Thyroid gland (tissue), 4 donors: ENCODE results near the gene ZNF100. TPM values are rescaled to one million over a fixed set of nuclear protein-coding genes. Genes with fewer than 3 reads are reported as not detected.
"Not testable (repeated sequence)": the region's sequence is repeated elsewhere in the genome, so short reads cannot be mapped to it uniquely, and the experiment has no call there.

Experiments
- DNase-seq, 2 donors: peaks; one replicate each; pipeline ENCODE4 v3.0.0-alpha.2; 2019
- H3K27ac ChIP-seq, 3 donors: fragments of 200-600 bp; sonication (generic); 1 replicate in 2 of 3; 2 replicates in 1 of 3; pipeline ENCODE4 v1.5.1; 2016 to 2019; ENCODE audit warnings: mild to moderate bottlenecking in 1 of 3, moderate library complexity in 1 of 3
- H3K27me3 ChIP-seq: fragments of 200-600 bp; sonication (generic); one replicate; pipeline ENCODE4 v1.5.1; 2019
- H3K36me3 ChIP-seq, 2 donors: fragments of 200-600 bp; sonication (generic); one replicate each; pipeline ENCODE4 v1.5.1; 2016 to 2019
- H3K4me1 ChIP-seq, 2 donors: fragments of 200-600 bp; sonication (generic); one replicate each; pipeline ENCODE4 v1.5.1; 2017 to 2019
- H3K4me3 ChIP-seq, 3 donors: fragments of 200-600 bp; sonication (generic); replicated peaks in 1 of 3; 1 replicate in 2 of 3; 2 replicates in 1 of 3; pipeline ENCODE4 v1.5.1; 2016; ENCODE audit warnings: mild to moderate bottlenecking in 1 of 3
- H3K9me3 ChIP-seq: fragments of 200-600 bp; sonication (generic); one replicate; pipeline ENCODE4 v1.5.1; 2017
- CTCF ChIP-seq, 6 experiments: fragments of 200-600 bp in 3 of 6; fragments of 450-650 bp in 3 of 6; sonication (generic) in 3 of 6; IDR thresholded peaks; one replicate each; pipeline ENCODE4 v1.5.1; 2016 to 2019; ENCODE audit warnings: antibody characterized with exemption in 6 of 6, mild to moderate bottlenecking in 2 of 6, inconsistent platforms in 1 of 6, moderate library complexity in 1 of 6
- POLR2A ChIP-seq, 2 donors: fragments of 450-650 bp; IDR thresholded peaks; one replicate each; pipeline ENCODE4 v1.6.1; 2017; ENCODE audit warnings: antibody characterized with exemption in 2 of 2, mild to moderate bottlenecking in 2 of 2, moderate library complexity in 1 of 2
- WGBS, 2 donors: methylation state at CpG; one replicate each; pipeline ENCODE4 v1.1.5; 2017; 5-methylcytosine and 5-hydroxymethylcytosine counted together
- intact Hi-C: fragments of 100-400 bp; cut with DNase I; formaldehyde crosslinking; loops from one replicate; pipeline ENCODE4 v1.15.1; 2023
- total RNA-seq, 4 donors: library from RNA; depleted of rRNA; stranded (reverse); fragments of >200 nt; gene quantifications; one replicate each; pipeline ENCODE4 v1.2.3, GENCODE V29; 2016

The ZNF100 gene
- total RNA-seq, result 1 to 10 TPM; 5.3 to 9.4 (median 5.9) TPM

- no peaks in the 10 kb centered on the region for H3K9me3 ChIP-seq
- TF ChIP-seq CTCF (IDR thresholded peaks at IDR 0.05) (no peak), POLR2A (IDR thresholded peaks at IDR 0.05) (peak in 1 of 2 donors; percentile 64)
- DNase-seq, result peak; percentile 92 to 94
- WGBS, 2 donors, result 0 to 1% methylated on average over 34 to 35 of the region's 35 CpGs
- H3K27ac ChIP-seq, result peak within 1 kb of the TSS; percentile 39 to 67 (median 60)
- intact Hi-C loops, result loop anchor here (10.0 kb wide), 1 partner anchor 88 kb away; no protein-coding TSS in a partner anchor
- peak within 1 kb of the TSS; percentile 29 to 56 (median 49) for H3K4me3 ChIP-seq
- peaks cover 0 to 12% of the 10 kb centered on the region in 2 donors for H3K4me1 ChIP-seq
- no peaks in the 10 kb centered on the region for H3K36me3 ChIP-seq
- no peaks in the 10 kb centered on the region for H3K27me3 ChIP-seq
Measured at GRCh38 chr19:21767065-21767800, at the start of gene ZNF100. ZNF100 (minus strand) TSS chr19:21767579; CDS start chr19:21767429, 150 bp downstream.

GRCh38 chr19:21812448-21812847 lies 45.1 kb upstream of the ZNF100 start:
- Histone ChIP-seq H3K27ac (no peak overlapping the region), H3K36me3 (peaks cover 56 to 70% of the 10 kb centered on the region in 2 donors), H3K9me3 (no peaks in the 10 kb centered on the region), H3K4me1 (no peaks in the 10 kb centered on the region), H3K27me3 (no peaks in the 10 kb centered on the region), H3K4me3 (no peak overlapping the region)
- DNase-seq, result no peak
- WGBS, 2 donors, result 95 to 98% methylated on average over 4 of the region's 4 CpGs
- intact Hi-C loops, result no loop called here
- TF ChIP-seq CTCF (IDR thresholded peaks at IDR 0.05) (no peak), POLR2A (IDR thresholded peaks at IDR 0.05) (no peak)

GRCh38 chr19:21808400-21809000 lies 41.1 kb upstream of the ZNF100 start:
- H3K27ac ChIP-seq, H3K4me1 ChIP-seq, H3K27me3 ChIP-seq, H3K4me3 ChIP-seq, H3K9me3 ChIP-seq, intact Hi-C loops, DNase-seq: not testable (repeated sequence)
- peaks cover 36 to 38% of the 10 kb centered on the region in 2 donors for H3K36me3 ChIP-seq
- WGBS, 2 donors, result 93 to 96% methylated on average over 3 of the region's 3 CpGs

GRCh38 chr19:21789466-21790085 lies 22.2 kb upstream of the ZNF100 start:
- 82 to 93% methylated on average over 5 of the region's 5 CpGs for WGBS, 2 donors
- Histone ChIP-seq H3K4me3 (no peak overlapping the region), H3K4me1 (no peaks in the 10 kb centered on the region), H3K9me3 (no peaks in the 10 kb centered on the region), H3K27me3 (no peaks in the 10 kb centered on the region), H3K27ac (no peak overlapping the region), H3K36me3 (no peaks in the 10 kb centered on the region)
- intact Hi-C loops, result no loop called here
- DNase-seq, result no peak
- TF ChIP-seq POLR2A (IDR thresholded peaks at IDR 0.05) (no peak), CTCF (IDR thresholded peaks at IDR 0.05) (no peak)

GRCh38 chr19:21786936-21787335 lies 19.6 kb upstream of the ZNF100 start:
- intact Hi-C loops, result no loop called here
- no peaks in the 10 kb centered on the region for H3K36me3 ChIP-seq
- no peak overlapping the region for H3K27ac ChIP-seq
- 37 to 50% methylated on average over 3 of the region's 3 CpGs for WGBS, 2 donors
- H3K9me3 ChIP-seq, result no peaks in the 10 kb centered on the region
- H3K4me3 ChIP-seq, result no peak overlapping the region
- no peaks in the 10 kb centered on the region for H3K4me1 ChIP-seq
- H3K27me3 ChIP-seq, result peaks cover 6% of the 10 kb centered on the region
- TF ChIP-seq CTCF (IDR thresholded peaks at IDR 0.05), result no peak
- DNase-seq, result peak; percentile 59 to 66

- WGBS, 2 donors, result 97% methylated on average over 7 of the region's 30 CpGs; no CpG with 5 or more reads in 1 of the 2 donors
- H3K27me3 ChIP-seq, DNase-seq, H3K27ac ChIP-seq, H3K9me3 ChIP-seq, intact Hi-C loops, H3K36me3 ChIP-seq, H3K4me1 ChIP-seq, H3K4me3 ChIP-seq: not testable (repeated sequence)
Measured at GRCh38 chr19:21775792-21776191, 8.4 kb upstream of the ZNF100 start.

GRCh38 chr19:21766705-21767064 lies 694 bp downstream of the ZNF100 start:
- H3K27ac ChIP-seq, result peak overlapping the region in 2 of 3 donors; percentile 60 to 67
- peaks cover 0 to 12% of the 10 kb centered on the region in 2 donors for H3K4me1 ChIP-seq
- not testable (repeated sequence) for DNase-seq, H3K27me3 ChIP-seq, H3K9me3 ChIP-seq, H3K36me3 ChIP-seq
- intact Hi-C loops, result loop anchor here (10.0 kb wide), 1 partner anchor 88 kb away; no protein-coding TSS in a partner anchor
- WGBS, 2 donors, result 7 to 9% methylated on average over 19 of the region's 19 CpGs
- peak overlapping the region; percentile 29 to 56 (median 49) for H3K4me3 ChIP-seq
